Measurements from ENCODE around the gene LRP4. TPM values are rescaled to one million over a fixed set of nuclear protein-coding genes. Genes with fewer than 3 reads are reported as not detected.
"Not testable (repeated sequence)": the region's sequence is repeated elsewhere in the genome, so short reads cannot be mapped to it uniquely, and the experiment has no call there.

LRP4 gene
- polyA plus RNA-seq, 3 donors = 28.3 to 34.6 (median 31.5) TPM

DNA sequence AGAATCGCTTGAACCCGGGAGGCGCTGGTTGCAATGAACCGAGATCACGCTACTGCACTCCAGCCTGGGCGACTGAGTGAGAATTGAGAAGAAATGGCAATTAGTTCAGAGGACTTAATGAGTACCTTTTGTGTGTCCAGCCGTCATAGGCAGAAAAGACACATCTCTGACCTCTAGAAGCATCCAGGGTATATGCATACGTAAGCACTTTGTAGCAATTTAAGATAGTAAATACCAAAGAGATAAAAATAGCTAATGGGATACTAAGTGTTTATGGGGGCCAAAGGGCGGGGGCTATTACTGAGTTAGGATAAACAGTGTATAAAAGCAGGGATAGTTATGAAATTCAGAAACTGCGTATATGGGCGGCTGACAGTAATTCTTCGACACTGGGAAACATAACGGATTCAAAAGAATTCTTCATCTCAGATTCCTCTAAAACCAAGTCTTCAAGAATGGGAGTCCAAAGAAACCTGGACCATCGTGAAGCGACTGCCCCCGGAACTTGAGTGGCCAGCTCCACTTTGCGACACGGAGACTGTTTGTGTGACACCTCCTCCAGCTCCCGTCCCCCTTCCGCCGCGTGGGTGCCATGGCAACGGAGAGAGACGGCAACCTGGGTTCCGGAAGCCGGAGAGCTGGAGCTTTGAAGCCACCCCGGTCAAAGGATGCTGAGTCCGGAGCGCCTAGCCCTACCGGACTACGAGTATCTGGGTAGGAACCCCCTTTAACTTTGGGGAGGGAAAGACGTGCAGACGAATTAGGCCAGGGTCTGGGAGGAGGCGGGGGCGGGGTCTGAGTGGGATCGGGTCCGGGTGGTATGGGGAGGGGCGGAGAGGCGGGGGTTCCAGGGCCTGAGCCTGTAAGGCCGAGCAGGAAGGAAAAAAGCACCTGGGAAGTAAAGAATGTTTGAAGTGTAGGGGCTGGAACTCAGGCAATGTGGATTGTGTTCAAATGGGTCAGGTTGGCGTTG is 18.1 kb upstream of the LRP4 start, which contains the start of gene CSTPP1:
Gene CSTPP1 (plus strand): TSS at position 624 of the 973 bp plus-strand sequence. CDS start 45 bp downstream, at position 669.
- peak; percentile 95 for DNase-seq

GRCh38 chr11:46930089-46930488 is 11.7 kb upstream of the LRP4 start:
- DNase-seq = no peak

- not testable (repeated sequence) for DNase-seq
These were observed 10.4 kb upstream of the LRP4 start for GRCh38 chr11:46928701-46929100.

DNA sequence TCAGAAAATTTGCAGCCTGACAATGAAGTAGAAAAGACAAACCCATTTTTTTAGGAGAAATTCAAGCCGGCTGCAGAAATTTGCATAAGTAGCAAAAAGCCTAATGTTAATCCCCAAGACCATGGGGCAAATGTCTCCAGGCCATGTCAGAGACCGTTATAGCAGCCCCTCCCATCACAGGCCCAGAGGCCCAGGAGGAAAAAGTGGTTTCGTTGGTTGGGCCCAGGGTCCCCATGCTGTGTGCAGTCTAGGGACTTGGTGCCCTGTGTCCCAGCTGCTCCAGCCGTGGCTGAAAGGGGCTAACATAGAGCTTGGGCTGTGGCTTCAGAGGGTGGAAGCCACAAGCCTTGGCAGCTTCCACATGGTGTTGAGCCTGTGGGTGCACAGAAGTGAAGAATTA is 9.6 kb upstream of the LRP4 start:
- DNase-seq = not testable (repeated sequence)

DNA sequence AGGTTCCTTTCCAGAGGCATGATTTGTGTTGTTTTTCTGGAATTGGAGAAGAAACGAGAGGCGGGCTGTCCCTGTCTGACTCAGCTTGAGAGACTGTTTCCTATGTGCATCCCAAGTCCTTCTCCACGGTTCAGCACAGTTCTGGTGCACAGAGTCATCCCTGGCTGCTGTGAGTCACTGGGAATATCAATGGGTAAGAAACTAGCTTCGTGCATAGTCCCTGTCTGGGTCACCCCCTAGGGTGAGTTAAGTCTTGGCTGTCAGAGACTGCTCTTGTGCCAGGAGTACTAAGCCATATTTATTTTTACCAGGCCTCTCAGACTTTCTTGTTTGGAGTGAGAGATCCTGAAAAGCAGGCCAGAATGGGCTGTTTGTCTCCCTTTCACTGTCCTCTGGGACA is 2.4 kb upstream of the LRP4 start:
- no peak for DNase-seq

GRCh38 chr11:46918788-46919513 is 601 bp upstream of the LRP4 start:
- DNase-seq = no peak

GRCh38 chr11:46917762-46918082 is 628 bp downstream of the LRP4 start:
- no peak for DNase-seq

- no peak for DNase-seq
These were observed 1.1 kb downstream of the LRP4 start for GRCh38 chr11:46917109-46917761.

- no peak for DNase-seq
These were observed 1.9 kb downstream of the LRP4 start for GRCh38 chr11:46916286-46917108.

- no peak for DNase-seq
These were observed 3.4 kb downstream of the LRP4 start for GRCh38 chr11:46914910-46915309.

GRCh38 chr11:46914363-46914762 is 4.0 kb downstream of the LRP4 start:
- peak; percentile 81 for DNase-seq

DNA sequence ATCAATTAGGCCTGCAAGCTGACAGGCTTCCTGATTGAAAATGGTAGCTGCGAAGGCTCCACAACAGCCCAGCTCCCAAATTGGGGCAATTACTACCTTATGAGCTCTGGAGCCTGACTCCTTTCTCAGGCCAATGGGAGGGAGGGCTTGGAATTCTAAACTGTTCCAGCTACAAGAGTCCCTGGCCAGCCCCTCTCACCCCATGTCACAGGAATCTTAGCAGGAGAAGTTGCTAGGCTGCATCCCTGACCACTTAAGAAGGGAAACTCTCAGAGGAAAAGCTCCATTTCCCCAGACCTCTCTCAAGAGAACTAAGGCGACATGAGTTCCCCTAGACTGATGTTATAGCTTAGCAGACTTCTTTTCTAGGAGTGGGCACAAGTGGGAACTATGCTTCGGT is 4.9 kb downstream of the LRP4 start:
- DNase-seq = no peak

DNA sequence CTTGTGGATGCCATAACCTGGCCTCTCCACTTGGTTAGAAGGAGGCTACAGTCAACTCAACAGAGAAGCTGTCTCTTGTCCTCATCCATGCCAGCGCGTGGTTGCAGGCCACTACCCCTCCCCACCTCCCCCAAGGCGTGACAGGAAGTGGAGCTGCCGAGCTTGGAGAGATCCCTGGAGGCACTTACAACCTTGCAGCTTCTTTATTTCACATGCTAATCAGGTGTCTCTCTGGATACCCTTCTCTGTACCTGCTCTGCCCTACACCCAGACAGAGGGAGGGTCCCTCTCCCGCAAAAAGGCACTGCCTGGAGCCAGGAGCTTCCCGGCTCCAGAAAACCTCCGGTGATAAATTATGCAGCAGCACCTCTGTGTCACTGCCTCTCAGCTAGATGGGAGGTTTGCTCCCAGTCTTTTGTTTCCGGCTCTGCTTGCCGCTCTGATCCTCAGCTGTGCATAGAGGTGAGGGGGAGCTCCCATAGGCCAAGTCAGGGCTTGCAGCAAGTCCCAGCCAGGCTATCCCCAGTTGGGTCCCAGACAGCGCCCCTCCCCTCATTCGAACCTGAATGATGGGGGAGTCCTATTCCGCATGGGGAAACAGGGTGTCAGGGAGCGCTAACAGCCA is 5.7 kb downstream of the LRP4 start:
- no peak for DNase-seq

- no peak for DNase-seq
These were observed 10.7 kb downstream of the LRP4 start for GRCh38 chr11:46907606-46908005.

- DNase-seq = no peak
These were observed 11.7 kb downstream of the LRP4 start for GRCh38 chr11:46906609-46907041.

DNA sequence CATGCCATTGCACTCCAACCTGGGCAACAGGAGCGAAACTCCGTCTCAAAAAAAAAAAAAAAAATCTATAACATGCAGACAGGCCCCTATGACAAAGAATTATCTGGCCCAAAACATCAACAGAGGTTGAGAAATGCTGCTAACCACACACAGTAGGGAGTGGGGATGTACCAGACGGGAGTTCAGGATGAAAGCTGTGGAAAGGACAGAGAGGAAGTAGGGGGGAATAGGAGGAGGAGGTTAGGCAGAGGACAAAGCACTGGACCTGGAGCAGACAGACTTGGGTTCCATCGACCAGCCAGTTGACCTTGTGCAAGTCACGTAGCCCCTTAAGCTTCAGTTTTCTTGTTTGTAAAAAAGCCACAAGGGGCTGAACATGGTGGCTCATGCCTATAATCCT is 12.5 kb downstream of the LRP4 start:
- no peak for DNase-seq

DNA sequence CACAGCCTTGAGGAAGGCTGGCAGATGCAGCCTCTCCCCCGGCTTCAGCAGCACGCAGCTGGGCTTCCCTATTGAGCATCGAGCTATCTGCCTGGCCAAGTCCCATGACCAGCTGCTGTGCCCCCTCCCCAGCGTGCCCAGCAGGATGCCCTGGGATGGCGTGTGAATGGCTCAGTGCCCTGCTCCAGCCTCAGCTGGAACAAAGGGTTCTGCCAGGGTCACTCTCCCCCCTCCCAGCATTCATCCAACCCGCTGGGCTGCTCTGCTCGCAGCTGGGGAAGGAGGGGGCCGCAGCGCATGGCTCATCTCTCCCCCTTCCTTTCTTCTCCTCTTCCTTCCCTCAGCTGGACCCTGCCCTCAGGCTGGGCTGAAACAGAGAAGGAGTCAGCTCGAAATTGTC is 14.5 kb downstream of the LRP4 start:
- DNase-seq = no peak

DNA sequence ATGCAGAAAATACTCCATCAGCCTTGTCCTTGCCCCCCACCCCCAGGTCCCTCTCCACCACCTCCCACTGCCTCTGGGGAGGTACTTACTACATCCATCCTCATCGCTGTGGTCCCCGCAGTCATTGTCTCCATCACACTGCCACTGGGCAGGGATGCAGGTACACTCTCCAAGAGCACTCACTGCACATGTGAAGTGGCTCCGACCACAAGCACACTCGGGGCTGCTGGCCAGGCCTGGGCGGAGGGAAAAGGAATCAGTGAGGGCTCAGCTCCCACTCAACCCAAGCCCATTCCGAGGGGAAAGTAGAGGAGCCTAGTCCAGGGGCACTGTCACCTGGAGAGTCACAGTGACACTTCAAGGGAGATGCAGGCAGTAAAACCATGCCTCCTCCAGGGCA is 15.7 kb downstream of the LRP4 start:
- DNase-seq = no peak

DNA sequence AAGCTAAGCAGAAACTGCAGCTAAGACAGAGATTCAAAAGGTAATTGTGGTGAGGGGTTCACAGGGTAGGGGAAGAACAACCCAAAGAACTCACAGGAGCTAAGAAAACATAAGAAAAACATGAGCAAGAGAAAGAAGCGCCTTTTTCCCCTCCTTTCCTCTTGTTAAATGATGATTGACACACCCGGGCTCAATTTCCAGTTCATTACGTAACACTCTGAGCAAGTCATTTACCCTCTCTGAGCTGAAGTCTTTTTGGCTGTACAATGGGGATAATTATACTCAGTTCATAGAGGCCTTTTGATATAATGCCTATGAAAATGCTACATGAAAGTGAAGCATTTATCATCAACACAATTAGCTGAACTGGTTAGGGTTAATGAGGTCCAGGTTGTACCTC is 17.2 kb downstream of the LRP4 start:
- DNase-seq = no peak

- no peak for DNase-seq
These were observed 18.1 kb downstream of the LRP4 start for GRCh38 chr11:46900091-46900746.

Measured in renal pelvis (tissue), 4 donors.